ENCODE measurements around the gene BET1L. TPM values are rescaled to one million over a fixed set of nuclear protein-coding genes. Genes with fewer than 3 reads are reported as not detected.

Gene BET1L
- total RNA-seq, 1 donor from 2014 or later, result 44.3 TPM

GRCh38 chr11:252666-253065, 45.5 kb upstream of the BET1L start:
- Mint-ChIP-seq H3K4me1 (peaks cover 4% of the 10 kb centered on the region), H3K36me3 (ENCODE audit: low read depth) (peaks cover 17% of the 10 kb centered on the region), H3K4me3 (no peak overlapping the region), H3K27ac (ENCODE audit: unreplicated experiment) (no peak overlapping the region), H3K9me3 (no peaks in the 10 kb centered on the region), H3K27me3 (ENCODE audit: low read depth) (peaks cover 2% of the 10 kb centered on the region)
- TF ChIP-seq, protein P1, sequence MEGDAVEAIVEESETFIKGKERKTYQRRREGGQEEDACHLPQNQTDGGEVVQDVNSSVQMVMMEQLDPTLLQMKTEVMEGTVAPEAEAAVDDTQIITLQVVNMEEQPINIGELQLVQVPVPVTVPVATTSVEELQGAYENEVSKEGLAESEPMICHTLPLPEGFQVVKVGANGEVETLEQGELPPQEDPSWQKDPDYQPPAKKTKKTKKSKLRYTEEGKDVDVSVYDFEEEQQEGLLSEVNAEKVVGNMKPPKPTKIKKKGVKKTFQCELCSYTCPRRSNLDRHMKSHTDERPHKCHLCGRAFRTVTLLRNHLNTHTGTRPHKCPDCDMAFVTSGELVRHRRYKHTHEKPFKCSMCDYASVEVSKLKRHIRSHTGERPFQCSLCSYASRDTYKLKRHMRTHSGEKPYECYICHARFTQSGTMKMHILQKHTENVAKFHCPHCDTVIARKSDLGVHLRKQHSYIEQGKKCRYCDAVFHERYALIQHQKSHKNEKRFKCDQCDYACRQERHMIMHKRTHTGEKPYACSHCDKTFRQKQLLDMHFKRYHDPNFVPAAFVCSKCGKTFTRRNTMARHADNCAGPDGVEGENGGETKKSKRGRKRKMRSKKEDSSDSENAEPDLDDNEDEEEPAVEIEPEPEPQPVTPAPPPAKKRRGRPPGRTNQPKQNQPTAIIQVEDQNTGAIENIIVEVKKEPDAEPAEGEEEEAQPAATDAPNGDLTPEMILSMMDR (conservative IDR thresholded peaks at IDR 0.05), result no peak
- DNase-seq (ENCODE audit: low read depth, low spot score), result no peak

DNA sequence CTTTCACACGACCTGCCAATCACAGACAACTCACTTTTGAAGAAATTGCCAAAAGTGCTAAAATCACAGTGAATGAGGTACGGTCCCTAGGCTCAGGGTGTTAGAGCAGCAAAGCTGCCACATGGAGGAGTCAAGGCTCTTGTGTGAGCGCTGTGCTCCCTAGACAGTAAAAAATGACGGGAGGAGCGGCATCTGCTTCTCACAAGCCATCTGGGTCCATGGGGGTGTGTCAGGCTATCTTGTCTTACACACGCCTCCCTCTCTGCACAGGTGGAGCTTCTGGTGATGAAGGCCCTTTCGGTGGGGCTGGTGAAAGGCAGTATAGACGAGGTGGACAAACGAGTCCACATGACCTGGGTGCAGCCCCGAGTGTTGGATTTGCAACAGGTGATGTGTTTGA, 44.4 kb upstream of the BET1L start:
- TF ChIP-seq, protein P1 (conservative IDR thresholded peaks at IDR 0.05), result no peak
- peaks cover 4% of the 10 kb centered on the region for H3K4me1 Mint-ChIP-seq
- H3K27ac Mint-ChIP-seq (ENCODE audit: unreplicated experiment), result no peak overlapping the region
- peaks cover 2% of the 10 kb centered on the region for H3K27me3 Mint-ChIP-seq (ENCODE audit: low read depth)
- H3K36me3 Mint-ChIP-seq (ENCODE audit: low read depth), result peaks cover 20% of the 10 kb centered on the region
- no peaks in the 10 kb centered on the region for H3K9me3 Mint-ChIP-seq
- no peak for DNase-seq (ENCODE audit: low read depth, low spot score)
- no peak overlapping the region for H3K4me3 Mint-ChIP-seq

GRCh38 chr11:250740-251299, 43.6 kb upstream of the BET1L start:
- Mint-ChIP-seq H3K27me3 (ENCODE audit: low read depth) (peaks cover 2% of the 10 kb centered on the region), H3K4me3 (no peak overlapping the region), H3K4me1 (peaks cover 4% of the 10 kb centered on the region), H3K27ac (ENCODE audit: unreplicated experiment) (no peak overlapping the region), H3K9me3 (no peaks in the 10 kb centered on the region), H3K36me3 (ENCODE audit: low read depth) (peaks cover 21% of the 10 kb centered on the region)
- TF ChIP-seq, protein P1 (conservative IDR thresholded peaks at IDR 0.05), result peak; percentile 74
- DNase-seq (ENCODE audit: low read depth, low spot score), result peak; percentile 57

- no peaks in the 10 kb centered on the region for H3K9me3 Mint-ChIP-seq
Observed at GRCh38 chr11:250274-250673, 43.1 kb upstream of the BET1L start.

DNA sequence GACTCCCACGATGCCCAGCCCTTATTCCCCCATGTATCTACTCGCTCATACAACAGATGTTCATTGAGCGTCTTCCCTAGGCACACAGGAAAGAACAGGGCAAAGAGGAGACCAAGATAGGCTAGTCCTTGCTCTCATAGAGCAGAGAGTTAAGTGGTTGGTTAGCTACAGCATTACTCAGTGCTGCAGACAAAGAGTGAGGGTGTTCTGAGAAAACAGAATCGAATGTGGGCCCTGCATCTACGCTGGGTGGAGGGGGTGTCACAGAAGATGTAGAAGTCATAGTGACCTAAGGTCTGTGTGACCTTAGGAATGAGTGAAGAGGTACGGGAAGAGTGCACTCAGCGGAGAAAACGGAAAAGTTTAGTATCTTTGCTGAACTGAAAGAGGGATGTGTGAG, 41.9 kb upstream of the BET1L start:
- H3K27me3 Mint-ChIP-seq (ENCODE audit: low read depth), result no peaks in the 10 kb centered on the region
- peaks cover 4% of the 10 kb centered on the region for H3K4me1 Mint-ChIP-seq
- H3K36me3 Mint-ChIP-seq (ENCODE audit: low read depth), result peaks cover 21% of the 10 kb centered on the region
- no peak overlapping the region for H3K27ac Mint-ChIP-seq (ENCODE audit: unreplicated experiment)
- no peak for DNase-seq (ENCODE audit: low read depth, low spot score)
- no peak overlapping the region for H3K4me3 Mint-ChIP-seq
- TF ChIP-seq, protein P1 (conservative IDR thresholded peaks at IDR 0.05), result no peak
- no peaks in the 10 kb centered on the region for H3K9me3 Mint-ChIP-seq

More at GRCh38 chr11:250274-250673, 43.1 kb upstream of the BET1L start:
- no peak overlapping the region for H3K27ac Mint-ChIP-seq (ENCODE audit: unreplicated experiment)
- H3K27me3 Mint-ChIP-seq (ENCODE audit: low read depth), result no peaks in the 10 kb centered on the region
- TF ChIP-seq, protein P1 (conservative IDR thresholded peaks at IDR 0.05), result no peak
- H3K36me3 Mint-ChIP-seq (ENCODE audit: low read depth), result peaks cover 19% of the 10 kb centered on the region
- DNase-seq (ENCODE audit: low read depth, low spot score), result no peak
- H3K4me1 Mint-ChIP-seq, result peaks cover 4% of the 10 kb centered on the region
- H3K4me3 Mint-ChIP-seq, result no peak overlapping the region

All from neural crest cell (in vitro differentiated cells).